Esophagus (tissue), 2 donors: ENCODE data around the gene SUPT6H. TPM values are rescaled to one million over a fixed set of nuclear protein-coding genes. Genes with fewer than 3 reads are reported as not detected.
A peak's percentile ranks its signal among the peaks of the same experiment; 100 is the strongest.
"Not testable (repeated sequence)": the region's sequence is repeated elsewhere in the genome, so short reads cannot be mapped to it uniquely, and the experiment has no call there.

Experiments used
- H3K27ac ChIP-seq, 2 donors: one replicate each; pipeline ENCODE4 v1.5.1; 2013; ENCODE audit warnings: low read depth in 2 of 2, mild to moderate bottlenecking in 2 of 2, inconsistent platforms in 1 of 2, low read length in 1 of 2, moderate library complexity in 1 of 2
- H3K27me3 ChIP-seq, 2 donors: one replicate each; pipeline ENCODE4 v1.6.1; 2013; ENCODE audit warnings: low read length in 2 of 2, control low read depth in 1 of 2, mild to moderate bottlenecking in 1 of 2; ENCODE audit not compliant: insufficient read depth in 2 of 2, control insufficient read depth in 1 of 2
- H3K36me3 ChIP-seq, 2 donors: one replicate each; pipeline ENCODE4 v1.6.1; 2013; ENCODE audit warnings: low read length in 1 of 2; ENCODE audit not compliant: control insufficient read depth in 2 of 2, insufficient read depth in 2 of 2
- H3K4me1 ChIP-seq, 2 donors: one replicate each; pipeline ENCODE4 v1.6.1; 2013; ENCODE audit warnings: low read length in 1 of 2; ENCODE audit not compliant: control insufficient read depth in 2 of 2, insufficient read depth in 2 of 2
- H3K4me3 ChIP-seq, 2 donors: one replicate each; pipeline ENCODE4 v1.5.1; 2013; ENCODE audit warnings: low read length in 2 of 2, mild to moderate bottlenecking in 2 of 2, low read depth in 1 of 2, moderate library complexity in 1 of 2
- H3K9me3 ChIP-seq, 2 donors: one replicate each; pipeline ENCODE4 v1.6.1; 2013; ENCODE audit warnings: mild to moderate bottlenecking in 2 of 2, low read depth in 1 of 2, low read length in 1 of 2, moderate library complexity in 1 of 2; ENCODE audit not compliant: control insufficient read depth in 2 of 2, insufficient read depth in 1 of 2
- WGBS, 2 donors: extraction: QIAGEN DNeasy Blood & Tissue Kit; methylation state at CpG; one replicate each; pipeline ENCODE4 v1.1.7; 2013; 5-methylcytosine and 5-hydroxymethylcytosine counted together
- polyA plus RNA-seq, 2 donors: library from polyadenylated mRNA; stranded (reverse); fragments of 200-250 nt; gene quantifications; one replicate each; pipeline ENCODE4 v1.2.3, GENCODE V29; 2013
- donor health status: healthy with polysubstance abuse.
- donor health status: Bipolar disorder and iron deficiency.

SUPT6H gene
- polyA plus RNA-seq, 2 donors: 21.4 to 29.2 TPM

DNA sequence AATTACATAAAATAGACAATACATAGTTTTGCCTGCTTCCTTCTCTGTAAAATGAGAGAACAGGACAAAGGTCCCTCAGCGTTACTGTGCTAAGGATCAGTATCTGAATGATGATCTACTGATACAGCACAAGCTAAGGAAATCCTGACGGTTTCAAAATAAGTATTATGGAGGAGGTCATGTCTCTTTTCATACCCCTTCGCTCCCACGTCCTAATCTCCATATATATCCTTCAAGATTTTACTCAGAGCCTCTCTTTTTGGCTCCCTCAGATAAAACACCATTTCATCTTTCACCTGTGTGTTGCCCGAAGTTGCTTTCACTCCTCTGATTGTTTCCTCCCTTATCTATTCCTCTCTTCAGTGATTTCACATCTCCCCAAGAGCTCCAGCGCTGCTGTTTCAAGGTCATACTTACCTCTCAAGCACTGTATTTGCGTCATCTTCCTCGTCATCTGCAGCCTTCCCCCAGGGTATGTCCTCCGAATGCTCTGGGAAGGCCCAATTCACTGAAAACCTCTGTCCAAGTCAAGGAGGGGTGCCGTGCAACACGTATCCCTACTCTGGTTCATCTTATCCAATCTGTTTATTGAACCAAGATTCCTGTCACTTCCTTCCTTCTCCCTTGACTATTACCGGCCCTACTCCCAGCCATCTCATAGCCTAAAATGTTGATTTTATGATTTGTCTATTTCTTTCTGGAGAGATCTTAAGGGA is 15.8 kb upstream of the SUPT6H start:
- peak overlapping the region; percentile 93 to 94 for H3K27ac ChIP-seq
- H3K4me1 ChIP-seq: no peaks in the 10 kb centered on the region
- H3K4me3 ChIP-seq: no peak overlapping the region
- peaks cover 4 to 11% of the 10 kb centered on the region in 2 donors for H3K36me3 ChIP-seq
- WGBS, 2 donors: 49 to 55% methylated on average over 12 of the region's 12 CpGs
- no peaks in the 10 kb centered on the region for H3K27me3 ChIP-seq
- H3K9me3 ChIP-seq: no peaks in the 10 kb centered on the region

DNA sequence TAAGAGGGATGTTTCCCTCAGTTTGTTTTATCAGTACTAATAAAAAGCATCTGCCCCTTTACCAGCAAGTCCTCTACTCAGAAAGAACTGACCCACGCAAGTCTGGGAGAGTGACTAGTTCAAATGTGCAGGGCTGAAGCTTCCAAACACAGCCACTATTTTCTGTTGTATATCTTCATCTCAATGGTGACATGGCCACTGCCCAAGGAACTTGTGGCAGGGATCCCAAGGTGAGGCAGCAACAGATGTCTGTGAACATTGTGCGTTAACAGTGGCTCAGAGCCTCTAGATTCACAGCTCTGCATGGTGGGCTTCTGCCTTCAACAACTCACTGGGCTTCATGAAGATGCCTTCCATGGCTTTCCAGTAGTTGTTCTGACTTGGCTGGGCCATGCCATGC is 13.3 kb upstream of the SUPT6H start:
- no peaks in the 10 kb centered on the region for H3K4me1 ChIP-seq
- no peaks in the 10 kb centered on the region for H3K9me3 ChIP-seq
- H3K36me3 ChIP-seq: peaks cover 0 to 6% of the 10 kb centered on the region in 2 donors
- H3K4me3 ChIP-seq: no peak overlapping the region
- no peaks in the 10 kb centered on the region for H3K27me3 ChIP-seq
- 84 to 89% methylated on average over 2 of the region's 2 CpGs for WGBS, 2 donors
- H3K27ac ChIP-seq: no peak overlapping the region

DNA sequence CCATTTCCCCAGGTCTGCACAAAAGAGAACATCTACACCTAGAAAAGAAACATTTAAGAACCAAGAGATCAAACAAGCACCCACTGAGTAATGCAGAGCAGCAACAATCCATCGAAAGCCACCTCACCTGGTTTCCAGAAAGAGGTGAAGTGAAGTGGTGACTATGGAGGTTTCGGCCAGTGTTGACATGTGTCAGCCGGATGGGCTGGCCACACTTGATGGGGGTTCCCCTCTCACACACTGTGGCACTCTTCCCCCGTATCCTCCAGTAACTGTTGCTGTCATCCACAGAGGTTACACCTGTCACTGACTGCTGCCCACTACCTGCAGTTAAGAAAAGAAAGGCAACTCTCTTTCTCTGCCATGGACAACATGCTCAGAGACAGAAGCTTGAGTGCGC is 6.8 kb upstream of the SUPT6H start:
- WGBS, 2 donors: 96% methylated on average over 5 of the region's 5 CpGs
- peaks cover 6 to 11% of the 10 kb centered on the region in 2 donors for H3K36me3 ChIP-seq
- H3K4me3 ChIP-seq: no peak overlapping the region
- no peaks in the 10 kb centered on the region for H3K4me1 ChIP-seq
- H3K27me3 ChIP-seq: no peaks in the 10 kb centered on the region
- no peaks in the 10 kb centered on the region for H3K9me3 ChIP-seq
- H3K27ac ChIP-seq: no peak overlapping the region

DNA sequence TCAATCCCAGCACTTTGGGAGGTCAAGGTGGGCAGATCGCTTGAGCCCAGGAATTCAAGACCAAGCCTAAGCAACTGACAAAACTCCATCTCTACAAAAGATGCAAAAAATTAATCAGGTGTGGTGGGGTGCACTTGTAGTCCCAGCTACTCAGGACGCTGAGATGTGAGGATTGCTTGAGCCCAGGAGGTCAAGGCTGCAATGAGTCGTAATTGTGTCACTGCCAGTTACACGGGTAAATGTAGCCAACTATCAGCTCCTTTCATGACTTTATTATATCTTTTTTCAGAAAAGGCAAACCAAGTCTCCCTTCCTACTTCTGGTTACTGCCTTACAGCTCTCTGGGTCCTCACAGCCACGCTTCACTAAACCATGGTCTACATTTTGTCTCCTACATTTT is 4.2 kb upstream of the SUPT6H start:
- H3K36me3 ChIP-seq: peaks cover 6 to 9% of the 10 kb centered on the region in 2 donors
- H3K9me3 ChIP-seq: no peaks in the 10 kb centered on the region
- no peaks in the 10 kb centered on the region for H3K27me3 ChIP-seq
- H3K27ac ChIP-seq: no peak overlapping the region
- no peaks in the 10 kb centered on the region for H3K4me1 ChIP-seq
- WGBS, 2 donors: 79 to 91% methylated on average over 5 of the region's 5 CpGs
- no peak overlapping the region for H3K4me3 ChIP-seq

DNA sequence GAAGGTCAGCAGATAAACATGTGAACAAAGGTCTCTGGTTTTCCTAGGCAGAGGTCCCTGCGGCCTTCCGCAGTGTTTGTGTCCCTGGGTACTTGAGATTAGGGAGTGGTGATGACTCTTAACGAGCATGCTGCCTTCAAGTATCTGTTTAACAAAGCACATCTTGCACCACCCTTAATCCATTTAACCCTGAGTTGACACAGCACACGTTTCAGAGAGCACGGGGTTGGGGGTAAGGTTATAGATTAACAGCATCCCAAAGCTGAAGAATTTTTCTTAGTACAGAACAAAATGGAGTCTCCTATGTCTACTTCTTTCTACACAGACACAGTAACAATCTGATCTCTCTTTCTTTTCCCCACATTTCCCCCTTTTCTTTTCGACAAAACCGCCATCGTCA is 3.7 kb upstream of the SUPT6H start:
- H3K4me1 ChIP-seq, H3K36me3 ChIP-seq, H3K9me3 ChIP-seq, H3K4me3 ChIP-seq, H3K27ac ChIP-seq, H3K27me3 ChIP-seq: not testable (repeated sequence)
- WGBS, 2 donors: 90 to 91% methylated on average over 5 of the region's 8 CpGs

DNA sequence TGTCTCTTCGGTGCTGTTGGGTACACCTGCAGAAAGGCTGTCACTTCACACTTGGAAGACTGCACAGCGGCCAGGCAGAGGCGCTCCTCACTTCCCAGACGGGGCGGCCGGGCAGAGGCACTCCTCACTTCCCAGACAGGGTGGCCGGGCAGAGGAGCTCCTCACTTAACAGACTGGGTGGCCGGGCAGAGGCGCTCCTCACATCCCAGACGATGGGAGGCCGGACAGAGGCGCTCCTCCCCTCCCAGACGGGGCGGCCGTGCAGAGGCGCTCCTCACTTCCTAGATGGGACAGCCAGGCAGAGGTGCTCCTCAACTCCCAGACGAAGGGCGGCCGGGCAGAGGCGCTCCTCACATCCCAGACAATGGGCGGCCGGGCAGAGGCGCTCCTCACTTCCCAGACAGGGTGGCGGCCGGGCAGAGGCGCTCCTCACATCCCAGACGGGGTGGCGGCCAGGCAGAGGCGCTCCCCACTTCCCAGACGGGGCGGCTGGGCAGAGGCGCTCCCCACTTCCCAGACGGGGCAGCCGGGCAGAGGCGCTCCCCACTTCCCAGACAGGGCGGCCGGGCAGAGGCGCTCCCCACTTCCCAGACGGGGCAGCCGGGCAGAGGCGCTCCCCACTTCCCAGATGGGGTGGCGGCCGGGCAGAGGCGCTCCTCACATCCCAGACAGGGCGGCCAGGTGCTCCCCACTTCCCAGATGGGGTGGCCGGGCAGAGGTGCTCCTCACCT is 3.1 kb upstream of the SUPT6H start:
- H3K36me3 ChIP-seq, H3K27ac ChIP-seq, H3K4me3 ChIP-seq, H3K9me3 ChIP-seq, H3K4me1 ChIP-seq, H3K27me3 ChIP-seq: not testable (repeated sequence)
- WGBS, 2 donors: 96 to 98% methylated on average over 46 of the region's 46 CpGs

DNA sequence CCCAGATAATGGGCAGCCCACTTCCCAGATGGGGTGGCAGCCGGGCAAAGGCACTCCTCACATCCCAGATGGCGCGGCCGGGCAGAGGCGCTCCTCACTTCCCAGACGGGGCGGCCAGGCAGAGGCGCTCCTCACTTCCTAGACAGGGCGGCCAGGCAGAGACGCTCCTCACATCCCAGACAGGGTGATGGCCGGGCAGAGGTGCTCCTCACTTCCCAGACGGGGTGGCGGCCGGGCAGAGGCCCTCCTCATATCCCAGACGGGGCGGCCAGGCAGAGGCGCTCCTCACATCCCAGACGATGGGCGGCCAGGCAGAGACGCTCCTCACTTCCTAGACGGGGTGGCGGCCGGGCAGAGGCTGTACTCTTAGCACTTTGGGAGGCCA is 2.5 kb upstream of the SUPT6H start:
- not testable (repeated sequence) for H3K27me3 ChIP-seq, H3K4me3 ChIP-seq, H3K4me1 ChIP-seq, H3K36me3 ChIP-seq, H3K9me3 ChIP-seq, H3K27ac ChIP-seq
- WGBS, 2 donors: 97 to 99% methylated on average over 23 of the region's 23 CpGs

DNA sequence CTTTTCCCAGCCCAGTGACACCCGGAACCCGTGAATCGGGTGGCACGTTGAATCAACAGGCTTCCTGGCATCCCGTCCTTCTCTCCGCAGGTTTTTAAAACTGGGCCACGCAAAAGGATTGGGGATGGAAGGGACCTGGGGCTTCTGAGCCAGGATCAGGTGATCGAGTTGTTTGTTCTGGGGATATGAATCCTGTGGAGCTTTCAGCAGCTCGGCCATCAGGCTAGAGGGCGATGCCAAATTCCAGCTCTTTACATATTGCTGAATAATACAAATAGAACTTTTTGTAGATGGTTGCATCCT is 473 bp downstream of the SUPT6H start:
- H3K36me3 ChIP-seq: peaks cover 3 to 7% of the 10 kb centered on the region in 2 donors
- peak overlapping the region; percentile 97 to 99 for H3K27ac ChIP-seq
- no peaks in the 10 kb centered on the region for H3K9me3 ChIP-seq
- WGBS, 2 donors: 0 to 1% methylated on average over 10 of the region's 10 CpGs
- H3K27me3 ChIP-seq: no peaks in the 10 kb centered on the region
- H3K4me3 ChIP-seq: peak overlapping the region; percentile 88 to 99
- no peaks in the 10 kb centered on the region for H3K4me1 ChIP-seq

DNA sequence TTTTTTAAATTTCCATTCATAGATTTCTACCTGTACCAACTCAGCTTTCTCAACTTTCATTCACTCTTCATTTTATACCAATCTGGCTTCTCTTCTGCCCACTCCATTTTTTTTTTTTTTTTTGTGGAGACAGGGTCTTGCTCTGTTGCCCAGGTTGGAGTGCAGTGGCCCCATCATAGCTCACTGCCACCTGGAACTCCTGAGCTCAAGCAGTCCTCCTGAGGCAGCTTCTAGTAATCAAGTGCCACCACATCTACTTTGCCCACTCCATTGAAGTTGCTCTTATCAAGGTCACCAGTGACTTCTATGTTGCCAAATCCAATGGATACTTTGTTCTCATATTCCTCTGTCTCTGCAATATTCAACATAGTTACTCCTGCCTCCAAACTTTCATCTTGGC is 1.7 kb downstream of the SUPT6H start:
- no peaks in the 10 kb centered on the region for H3K4me1 ChIP-seq
- H3K27ac ChIP-seq: no peak overlapping the region
- H3K36me3 ChIP-seq: peaks cover 2 to 3% of the 10 kb centered on the region in 2 donors
- H3K27me3 ChIP-seq: no peaks in the 10 kb centered on the region
- H3K9me3 ChIP-seq: no peaks in the 10 kb centered on the region
- H3K4me3 ChIP-seq: no peak overlapping the region

DNA sequence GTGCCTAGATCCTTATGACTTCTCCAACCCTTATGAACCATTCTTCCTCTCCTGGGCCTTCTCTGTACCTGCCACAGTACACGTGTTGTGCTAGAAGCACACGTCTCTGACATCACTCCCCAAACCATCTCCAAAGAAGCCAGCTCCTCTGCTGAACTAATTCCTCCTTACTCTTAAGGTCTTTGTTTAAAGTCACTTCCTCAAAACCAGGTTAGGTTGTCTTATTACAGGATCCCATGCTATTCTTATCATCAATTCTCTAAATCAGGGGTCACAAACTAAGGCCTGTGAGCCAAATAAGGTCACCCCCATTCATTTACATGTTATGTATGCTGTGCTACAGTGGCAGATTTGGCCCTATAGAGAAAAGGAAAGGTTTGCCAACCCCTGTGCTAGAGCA is 4.0 kb downstream of the SUPT6H start:
- Histone ChIP-seq H3K9me3 (no peaks in the 10 kb centered on the region), H3K4me1 (no peaks in the 10 kb centered on the region)
- 74 to 79% methylated on average over 2 of the region's 2 CpGs for WGBS, 2 donors

More for the DNA sequence above, 4.0 kb downstream of the SUPT6H start:
- H3K27ac ChIP-seq: no peak overlapping the region
- no peaks in the 10 kb centered on the region for H3K27me3 ChIP-seq
- no peak overlapping the region for H3K4me3 ChIP-seq
- H3K36me3 ChIP-seq: peaks cover 0 to 2% of the 10 kb centered on the region in 2 donors
